HuH-7.5 (cell line): ENCODE data around the gene SUN5.

ENCODE experiments used
- DNase-seq: peaks from one replicate; pipeline ENCODE4 v3.0.0; 2011; ENCODE audit warnings: low spot score

The SUN5 gene

DNA sequence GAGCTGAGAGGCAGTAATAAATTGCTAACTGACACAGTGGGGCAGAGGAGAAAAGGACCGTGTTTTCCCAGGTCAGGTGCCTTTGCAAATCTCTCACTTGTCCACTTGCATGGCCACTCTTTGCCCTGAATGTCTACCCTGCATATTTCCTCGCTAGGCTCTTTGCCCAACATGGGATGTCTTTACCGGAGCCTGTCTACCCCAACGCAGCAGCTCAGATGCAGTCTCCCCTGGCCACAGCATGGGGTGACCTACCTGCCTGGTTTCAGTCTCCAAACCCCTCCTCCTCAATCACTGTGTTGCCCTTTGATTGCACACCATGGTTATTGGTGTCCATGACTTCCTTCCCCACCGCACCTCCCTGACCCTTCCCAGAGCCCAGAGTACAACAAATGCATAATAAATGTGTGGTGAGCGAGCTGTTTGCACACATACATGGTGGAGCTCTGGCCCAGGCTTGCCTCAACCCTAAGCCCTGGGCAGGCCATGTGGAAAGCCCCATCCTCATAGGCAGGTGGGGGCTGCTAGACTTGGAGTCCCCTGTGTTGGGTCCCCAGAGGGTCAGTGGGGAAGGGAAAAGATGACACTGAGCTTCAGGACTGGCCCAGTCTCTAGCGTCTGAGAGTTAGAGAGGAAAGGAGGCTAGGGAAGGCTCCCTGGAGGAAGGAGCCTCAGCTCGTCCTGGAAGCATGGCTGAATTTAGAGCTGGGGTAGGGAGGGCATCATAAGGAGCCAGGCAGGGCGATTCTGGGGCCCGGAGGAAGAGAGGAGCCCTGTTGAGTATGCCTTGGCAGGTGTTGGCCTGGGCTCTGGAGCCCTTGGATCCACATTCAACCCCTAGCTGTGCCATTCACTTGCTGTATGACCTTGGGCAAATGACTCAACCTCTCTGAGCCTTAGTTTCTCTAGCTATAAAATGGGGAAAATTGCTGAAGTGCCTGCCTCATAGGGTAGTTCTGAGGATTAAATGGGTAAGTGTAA, 22.8 kb upstream of the SUN5 start:
- no peak for DNase-seq

DNA sequence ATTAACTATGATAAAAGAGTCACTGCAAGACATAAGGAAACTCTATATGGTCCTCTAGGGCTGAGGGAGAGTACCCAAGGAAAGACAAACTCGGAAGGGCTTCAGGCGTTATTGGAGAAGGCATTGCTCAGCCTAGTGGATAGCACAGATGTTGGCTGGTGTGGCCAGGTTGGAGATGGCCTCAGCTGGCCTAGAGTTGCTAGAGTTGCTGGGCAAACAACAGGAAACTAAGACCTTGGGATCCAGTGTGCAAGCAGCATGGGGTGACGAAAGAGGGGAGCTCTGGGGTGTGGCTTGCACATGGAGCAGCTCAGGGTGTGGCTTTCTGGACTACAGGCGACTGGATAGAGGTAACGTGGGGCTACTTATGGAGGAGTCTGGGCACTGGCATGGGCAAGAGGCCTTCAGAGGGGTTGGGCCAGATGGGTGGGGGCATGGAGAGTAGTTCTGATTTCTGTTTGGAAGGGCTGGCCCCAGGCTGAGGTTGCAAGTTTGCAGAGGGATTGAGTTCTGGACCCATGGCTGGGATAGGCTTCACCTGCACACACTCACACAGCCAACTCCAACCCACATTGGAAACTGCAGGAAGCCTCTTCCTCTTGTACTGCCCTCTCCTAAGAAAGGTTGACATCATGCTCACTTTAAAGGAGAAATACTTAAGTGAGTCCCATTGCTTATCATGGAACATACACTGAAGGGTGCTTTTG, 22.0 kb upstream of the SUN5 start:
- no peak for DNase-seq

DNA sequence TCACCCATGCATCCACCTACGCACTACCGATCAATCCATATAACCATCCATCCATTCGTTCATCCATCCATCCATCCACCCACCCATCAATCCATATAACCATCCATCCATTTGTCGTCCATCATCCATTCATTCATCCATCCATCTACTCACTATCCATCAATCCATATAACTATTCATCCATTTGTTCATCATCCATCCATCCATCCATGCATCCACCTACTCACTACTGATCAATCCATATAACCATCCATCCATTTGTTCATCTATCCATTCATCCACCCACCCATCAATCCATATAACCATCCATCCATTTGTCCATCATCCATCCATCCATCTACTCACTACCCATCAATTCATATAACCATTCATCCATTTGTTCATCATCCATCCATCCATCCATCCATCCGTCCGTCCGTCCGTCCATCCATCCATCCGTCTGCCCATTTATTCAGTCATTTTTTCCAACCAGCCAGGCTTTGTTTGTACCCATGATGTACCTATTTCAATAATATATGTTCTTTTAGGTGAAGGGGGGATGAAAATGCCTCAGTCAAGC, 21.2 kb upstream of the SUN5 start:
- no peak for DNase-seq

DNA sequence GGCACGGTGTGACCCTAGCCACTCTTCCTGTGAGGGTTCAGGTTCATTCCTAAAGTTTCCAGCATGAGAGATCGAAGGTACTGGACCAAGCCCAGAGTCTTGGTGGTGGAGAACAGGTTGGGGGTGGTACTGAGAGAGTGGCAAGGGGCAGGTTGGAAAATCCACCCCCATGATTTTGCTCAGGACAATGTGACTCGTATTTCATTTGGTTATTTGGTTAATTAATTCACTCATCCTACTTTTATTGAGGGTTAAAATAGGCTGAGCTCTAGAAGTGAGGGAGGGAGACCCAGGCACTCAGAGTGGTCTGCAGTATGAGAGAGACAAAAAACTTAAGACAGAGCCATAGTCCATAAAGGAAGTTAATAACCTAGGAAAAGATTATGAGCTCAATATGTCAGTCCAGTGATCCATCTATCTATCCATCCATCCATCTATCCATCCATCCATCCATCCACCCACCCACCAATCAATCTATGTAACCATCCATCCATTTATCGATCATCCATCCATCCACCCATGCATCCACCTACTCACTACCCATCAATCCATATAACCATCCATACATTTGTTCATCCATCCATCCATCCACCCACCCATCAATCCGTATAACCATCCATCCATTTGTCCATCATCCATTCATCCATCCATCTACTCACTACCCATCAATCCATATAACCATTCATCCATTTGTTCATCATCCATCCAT, 20.5 kb upstream of the SUN5 start:
- no peak for DNase-seq

DNA sequence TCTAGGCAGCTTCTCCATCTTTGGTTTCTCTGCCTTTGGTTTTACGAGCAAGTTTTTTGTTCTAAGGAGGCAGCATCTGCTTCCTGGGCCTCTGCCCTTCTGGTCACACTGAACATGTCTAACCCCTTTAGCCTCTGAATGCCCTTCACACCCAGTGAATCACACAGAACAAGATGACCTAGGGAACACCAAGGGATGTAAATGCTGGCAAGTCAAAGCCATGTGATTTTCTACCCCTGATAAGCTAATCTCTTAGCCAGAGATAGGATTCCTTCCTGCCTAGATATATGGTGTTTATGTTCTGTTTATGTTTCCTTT, 20.0 kb upstream of the SUN5 start:
- DNase-seq: no peak

DNA sequence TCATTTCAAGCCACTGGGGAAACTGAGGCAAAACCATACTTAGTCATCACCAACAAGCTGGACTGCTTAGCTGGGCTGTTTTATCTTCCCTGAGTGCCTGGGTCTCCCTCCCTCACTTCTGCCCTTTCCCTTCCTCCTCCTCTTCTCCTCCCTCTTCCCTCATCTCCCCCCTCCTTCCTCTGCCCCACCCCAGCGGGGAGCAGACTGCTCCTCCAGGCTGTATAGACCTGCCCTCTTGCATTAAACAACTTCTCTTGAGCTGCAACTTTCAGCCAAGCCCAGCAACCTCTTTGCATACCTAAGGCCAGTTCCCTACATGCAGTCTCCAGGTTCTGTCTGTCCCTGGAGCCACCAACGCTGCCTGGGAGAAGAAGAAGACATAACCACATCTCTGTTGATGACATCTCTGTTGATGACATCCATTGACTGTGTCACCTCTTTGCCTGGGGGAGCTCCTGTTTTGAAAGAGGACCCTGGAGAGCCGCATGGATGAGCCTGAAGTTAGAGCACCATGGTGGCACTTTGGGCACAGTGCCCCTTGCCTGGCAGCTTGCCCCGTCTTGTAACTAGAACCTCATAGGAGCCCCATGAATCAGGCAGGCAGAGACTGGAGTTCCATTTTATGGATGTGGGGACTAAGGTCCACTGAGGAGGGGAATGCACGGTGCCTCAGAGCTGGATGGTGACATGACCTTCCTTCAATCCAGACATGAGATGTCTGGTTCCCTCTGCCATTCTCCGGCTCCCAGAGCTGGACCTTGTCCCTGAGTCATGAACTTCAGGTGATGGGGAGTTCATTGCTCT, 19.4 kb upstream of the SUN5 start:
- DNase-seq: no peak

DNA sequence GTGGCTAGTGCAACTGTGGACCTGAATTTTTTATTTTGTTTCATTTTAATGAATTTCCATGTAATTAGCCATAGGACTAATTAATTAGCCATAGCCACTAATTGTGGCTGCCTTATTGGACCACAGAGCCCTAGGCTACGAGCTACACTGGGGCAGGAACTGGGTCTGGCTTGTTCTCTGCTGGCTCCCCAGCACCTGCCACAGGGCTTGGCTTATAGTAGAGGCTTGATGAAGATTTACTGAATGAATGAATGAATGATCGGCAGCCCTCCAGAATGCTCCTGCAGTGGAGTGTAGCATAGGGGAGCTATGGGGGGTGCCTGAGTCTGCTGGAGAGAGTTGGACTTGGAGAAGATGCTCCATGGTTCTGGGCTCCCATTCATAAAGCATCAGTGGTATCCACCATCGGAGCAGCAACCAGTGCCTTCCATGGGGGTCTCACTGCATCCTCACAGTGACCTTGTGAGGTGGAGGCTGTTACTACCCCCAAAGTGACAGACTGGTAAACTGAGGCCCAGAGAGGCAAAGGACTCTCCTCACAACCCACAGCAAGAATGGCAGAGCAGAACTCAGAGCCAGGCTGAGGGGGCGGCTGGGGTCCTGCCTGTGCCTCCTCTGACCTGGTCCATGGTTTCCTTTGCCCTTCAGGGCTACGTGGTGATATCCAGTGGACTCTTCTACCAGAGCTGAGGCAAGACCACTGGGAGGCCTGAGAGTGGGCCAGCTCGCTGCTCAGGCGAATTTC, 18.6 kb upstream of the SUN5 start:
- no peak for DNase-seq

DNA sequence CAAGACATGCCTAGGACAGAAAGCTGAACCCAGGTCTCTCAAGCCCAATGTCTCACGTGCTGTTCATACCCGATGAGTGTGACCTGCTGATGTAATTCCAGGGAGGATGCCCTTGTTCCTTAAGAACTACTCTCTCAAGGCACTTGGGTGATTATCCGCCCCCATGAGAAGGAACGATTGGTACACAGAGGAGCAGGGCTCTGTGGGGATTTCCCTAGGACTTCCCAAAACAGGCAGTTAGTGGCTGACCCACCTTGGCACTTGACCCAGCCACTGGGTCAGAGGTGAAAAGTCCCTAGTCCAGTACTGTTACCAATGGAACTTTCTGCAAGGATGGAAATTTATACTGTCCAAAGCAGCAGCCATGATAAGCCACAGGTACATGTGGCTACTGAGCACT, 18.1 kb upstream of the SUN5 start:
- no peak for DNase-seq

DNA sequence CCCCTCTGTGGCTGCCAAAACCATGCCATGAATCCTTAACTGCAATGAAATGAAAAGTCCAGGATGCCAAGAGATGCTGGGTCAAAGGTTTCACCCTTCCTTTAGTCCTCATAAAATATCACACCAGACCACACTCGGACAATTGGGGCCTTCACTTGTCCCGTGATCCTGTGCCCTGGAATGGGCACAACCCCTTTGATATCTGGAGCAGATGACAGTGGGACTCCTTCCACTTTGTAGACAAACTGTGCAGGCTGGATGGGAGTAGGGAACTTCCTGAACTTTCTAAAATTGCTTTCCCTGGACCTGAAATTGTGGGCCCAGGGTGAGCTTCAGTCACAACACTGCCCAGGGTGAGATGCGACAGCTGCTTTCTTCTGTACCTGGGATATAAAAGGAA, 17.6 kb upstream of the SUN5 start:
- no peak for DNase-seq

DNA sequence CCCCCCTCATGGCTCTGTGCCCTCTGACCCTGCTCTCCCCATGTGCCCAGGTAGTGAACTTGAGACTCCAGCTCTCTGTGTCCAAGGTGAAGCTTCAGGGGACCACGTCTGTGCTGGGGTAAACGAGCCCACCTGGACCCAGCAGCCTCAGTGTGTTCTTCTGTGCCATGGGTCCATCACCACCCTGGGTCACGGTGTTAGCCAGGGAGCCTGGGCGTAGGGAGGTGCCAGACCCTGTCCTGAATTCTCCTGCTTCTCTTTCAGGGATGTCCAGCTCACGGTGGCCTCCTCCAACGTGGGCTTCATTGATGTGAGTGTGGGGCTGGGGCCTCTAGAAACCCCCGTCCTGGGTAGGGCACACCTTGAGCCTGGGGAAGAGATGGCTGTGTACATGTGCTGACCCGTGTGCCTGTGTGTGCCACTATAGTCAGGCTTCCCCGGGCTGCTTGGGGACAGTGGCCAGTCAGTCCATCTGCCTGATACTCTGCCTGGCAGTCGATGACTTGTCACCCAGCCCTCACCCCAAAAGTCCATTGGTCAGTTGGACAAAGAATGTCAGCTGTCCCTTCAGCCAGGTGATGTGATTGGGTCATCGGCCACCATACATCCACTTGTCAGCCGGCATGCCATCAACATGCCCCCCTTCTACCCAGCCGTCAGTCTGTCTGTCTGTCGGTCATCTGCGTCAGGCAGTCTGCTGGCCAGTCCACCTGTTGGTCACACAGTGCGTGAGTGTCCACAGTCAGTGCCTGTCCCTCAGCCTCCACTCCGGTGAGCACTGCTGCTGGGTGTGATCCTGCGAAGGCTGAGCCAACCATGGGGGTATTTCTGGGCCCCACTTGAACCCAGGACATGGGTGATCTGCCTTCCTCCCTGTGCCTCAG, 16.3 kb upstream of the SUN5 start:
- no peak for DNase-seq

DNA sequence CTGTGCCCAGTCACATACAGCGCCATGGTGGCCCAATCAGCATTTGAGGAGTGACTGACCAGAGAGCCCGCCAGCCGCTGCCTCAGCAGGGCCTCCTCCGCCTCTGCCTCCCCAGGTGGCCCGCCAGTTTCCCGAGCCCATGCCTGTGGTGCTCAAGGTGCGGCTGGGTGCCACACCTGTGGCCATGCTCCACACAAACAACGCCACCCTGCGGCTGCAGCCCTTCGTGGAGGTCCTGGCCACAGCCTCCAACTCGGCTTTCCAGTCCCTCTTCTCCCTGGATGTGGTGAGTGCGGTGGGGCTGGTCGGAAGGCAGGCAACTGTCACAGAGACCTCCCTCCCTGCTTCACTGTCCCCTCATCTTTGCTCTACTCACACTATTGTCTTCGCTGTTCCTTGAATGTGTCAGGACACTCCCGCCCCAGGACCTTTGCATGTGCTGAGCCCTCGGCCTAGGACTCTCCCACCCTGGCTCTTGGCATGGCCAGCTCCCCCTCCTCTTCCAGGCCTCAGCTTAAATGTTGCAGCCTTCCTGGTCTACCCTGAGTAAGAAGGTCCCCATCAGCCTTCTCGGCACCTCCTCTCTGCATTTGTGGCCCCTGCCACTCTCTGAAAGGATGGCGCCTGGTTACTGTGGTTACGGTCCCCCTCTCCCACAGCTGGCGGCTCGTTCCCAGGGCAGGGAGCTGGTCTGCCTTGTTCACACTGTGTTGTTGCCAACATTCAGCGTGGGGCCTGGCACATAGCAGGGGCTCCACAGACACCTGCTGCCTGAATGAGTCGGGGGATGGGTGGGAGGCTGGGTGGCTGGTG, 15.4 kb upstream of the SUN5 start:
- no peak for DNase-seq

DNA sequence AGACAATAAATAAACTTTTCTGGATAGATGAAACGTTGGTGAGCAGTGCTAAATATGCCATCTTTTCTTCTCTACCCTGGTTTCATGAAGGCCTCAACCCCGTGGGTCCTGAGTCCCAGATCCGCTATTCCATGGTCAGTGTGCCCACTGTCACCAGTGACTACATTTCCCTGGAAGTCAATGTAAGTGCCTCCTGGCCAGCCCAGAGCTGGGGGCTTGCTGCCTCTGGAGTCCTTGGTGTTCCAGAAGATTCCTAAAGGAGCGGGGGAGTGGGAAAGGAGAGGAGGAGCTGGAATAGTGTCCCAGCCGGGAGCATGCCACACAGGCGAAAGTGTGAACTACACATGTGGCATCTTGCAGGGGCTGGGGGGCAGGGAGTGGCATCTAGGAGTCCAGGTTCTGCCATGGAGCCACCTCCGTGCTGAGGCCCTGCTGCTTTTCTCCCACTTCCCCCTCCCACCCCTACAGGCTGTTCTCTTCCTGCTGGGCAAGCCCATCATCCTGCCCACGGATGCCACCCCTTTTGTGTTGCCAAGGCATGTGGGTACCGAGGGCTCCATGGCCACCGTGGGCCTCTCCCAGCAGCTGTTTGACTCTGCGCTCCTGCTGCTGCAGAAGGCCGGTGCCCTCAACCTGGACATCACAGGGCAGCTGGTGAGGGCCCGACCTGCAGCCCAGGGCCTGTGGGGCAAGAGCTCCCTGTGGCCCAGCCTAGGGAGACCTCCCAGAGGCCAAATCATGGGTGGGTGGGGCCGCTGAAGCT, 14.1 kb upstream of the SUN5 start:
- DNase-seq: no peak

DNA sequence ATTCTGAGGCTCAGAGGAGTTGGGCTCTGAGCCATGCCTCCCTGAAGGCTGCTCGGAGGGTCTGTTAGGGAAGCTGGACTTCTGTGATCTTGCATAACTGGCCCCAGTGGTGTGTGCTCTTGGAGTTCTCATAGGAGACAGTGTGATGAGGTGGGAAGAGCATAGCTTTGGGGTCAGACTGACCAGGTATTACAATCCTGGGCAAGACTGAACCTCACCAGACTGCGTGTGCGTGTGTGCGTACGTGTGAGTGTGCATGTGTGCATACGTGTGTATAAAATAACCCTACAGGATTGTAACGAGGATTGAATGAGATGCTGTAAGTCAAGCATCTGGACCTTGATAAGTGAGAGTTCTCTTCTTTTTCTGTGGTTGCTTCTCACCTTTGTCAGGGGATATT, 13.3 kb upstream of the SUN5 start:
- DNase-seq: no peak

DNA sequence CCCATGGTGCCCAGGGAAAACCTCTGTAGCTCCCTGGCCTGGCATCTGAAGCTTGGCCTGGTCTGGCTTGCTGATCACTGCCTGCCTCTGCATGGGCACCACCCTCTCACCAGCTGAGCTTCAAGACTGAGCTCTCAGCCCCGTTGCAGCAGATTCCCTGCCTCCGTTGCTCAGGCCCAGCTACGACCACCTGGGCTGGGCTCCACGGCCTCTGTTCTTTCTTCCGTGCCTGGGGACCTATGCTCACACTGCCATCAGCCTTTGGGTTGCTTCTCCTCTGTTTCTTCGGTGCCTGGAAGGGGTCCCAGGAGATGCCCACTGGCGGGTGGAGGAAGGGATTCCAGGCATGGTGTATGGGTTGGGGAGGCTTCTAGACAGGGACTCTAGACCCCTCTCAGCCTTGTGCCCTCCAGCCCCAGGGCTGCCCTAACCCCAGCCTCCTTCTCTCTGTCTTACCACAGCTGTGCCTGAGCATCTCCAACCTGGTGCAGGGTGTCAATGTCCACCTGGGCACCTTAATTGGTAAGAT, 12.4 kb upstream of the SUN5 start:
- DNase-seq: no peak

DNA sequence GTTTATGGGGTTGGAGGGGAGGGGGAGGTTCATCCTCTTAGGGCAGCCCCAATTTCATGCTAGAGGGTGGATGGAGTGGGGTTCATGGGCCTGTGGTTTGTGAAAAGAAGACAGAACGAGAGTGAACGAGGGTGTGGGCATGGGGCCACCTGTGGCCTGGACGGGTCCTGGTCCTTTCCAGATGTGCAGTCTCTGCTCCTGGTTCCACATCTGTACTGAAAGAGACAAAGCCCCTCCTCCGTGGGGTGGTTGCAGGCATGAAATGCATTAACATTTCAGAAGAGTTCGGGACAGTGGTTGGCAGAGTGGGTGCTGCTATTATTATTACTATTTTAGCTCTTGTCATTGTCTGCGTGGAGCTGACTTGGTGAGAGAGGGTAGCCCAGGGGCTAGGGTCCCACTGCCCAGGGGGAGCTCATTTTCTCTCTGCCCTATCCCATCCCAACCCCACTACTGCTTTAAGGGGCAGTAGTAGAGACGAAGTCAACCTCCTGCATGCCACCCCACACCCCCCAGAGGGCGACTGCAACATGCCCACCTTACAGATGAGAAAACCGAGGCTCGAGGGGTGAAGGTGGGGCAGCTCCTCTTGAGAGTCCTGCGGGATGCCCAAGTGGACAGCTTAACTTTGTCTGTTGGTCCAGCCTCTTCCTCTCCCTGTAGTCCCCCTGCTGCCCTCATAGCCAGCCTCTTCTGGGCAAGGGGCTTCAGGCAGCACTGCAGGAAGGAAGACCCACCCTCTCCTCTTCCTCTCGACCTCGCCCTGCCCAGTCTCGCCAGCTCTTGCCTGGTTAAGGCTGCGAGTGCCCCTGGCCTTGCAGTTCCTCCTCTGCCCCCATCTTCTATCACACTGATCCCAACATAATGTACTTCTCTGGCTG, 11.7 kb upstream of the SUN5 start:
- no peak for DNase-seq

DNA sequence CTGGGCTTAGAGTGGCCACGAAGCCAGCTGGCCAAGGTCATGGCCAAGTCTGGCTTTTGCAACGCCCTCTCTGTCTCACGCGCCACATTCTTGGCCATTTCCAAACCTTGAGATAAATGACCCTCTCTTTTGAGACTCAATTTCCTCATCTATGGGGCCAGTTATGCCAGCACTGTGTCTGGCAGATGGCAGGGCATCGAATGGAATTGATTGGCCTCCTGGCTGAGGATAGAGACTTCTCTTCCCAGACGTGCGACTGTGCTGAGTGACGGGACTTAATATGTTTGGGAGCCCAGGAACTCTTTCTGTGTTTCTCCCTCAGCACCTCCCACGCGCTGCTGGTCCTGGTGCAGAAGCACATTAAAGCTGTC, 10.9 kb upstream of the SUN5 start:
- no peak for DNase-seq
